ENCODE data around the gene PDE6G. TPM values are rescaled to one million over a fixed set of nuclear protein-coding genes. Genes with fewer than 3 reads are reported as not detected.

The PDE6G gene
- total RNA-seq: not detected in 2 replicates

DNA sequence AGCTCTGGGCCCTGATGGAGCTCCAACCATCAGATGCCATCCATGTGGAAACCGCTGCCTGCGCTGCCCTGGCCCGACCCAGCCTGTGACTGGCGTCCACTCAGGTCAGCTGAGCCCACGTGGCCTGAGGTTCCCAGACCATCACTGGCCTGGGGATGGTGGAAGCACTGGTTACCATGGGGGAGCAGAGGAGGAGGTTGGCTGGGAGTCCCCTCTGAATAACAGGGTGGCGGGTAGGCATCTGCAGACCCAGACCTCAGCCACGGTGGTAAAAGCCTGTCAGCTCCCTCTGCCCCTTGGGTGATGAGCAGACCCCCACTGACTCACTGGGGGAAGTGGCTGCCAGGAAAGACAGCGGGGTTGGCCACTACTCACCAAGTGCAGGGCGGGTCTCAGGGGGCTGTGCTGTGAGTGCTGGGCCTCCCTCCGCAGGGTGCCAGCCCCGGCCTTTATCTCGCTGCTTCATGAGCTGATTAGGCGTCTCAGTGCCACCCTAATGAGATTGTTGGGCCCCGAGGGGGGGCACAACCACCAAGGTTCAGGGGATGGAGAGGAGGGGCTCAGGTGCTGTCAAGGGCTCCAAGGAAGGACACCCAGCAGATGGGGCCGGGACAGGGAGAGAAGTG is at the start of gene PDE6G:
TSS of gene PDE6G (minus strand) at position 425 of the 626 bp plus-strand sequence. CDS start 3,237 bp downstream, outside the sequence.

DNA sequence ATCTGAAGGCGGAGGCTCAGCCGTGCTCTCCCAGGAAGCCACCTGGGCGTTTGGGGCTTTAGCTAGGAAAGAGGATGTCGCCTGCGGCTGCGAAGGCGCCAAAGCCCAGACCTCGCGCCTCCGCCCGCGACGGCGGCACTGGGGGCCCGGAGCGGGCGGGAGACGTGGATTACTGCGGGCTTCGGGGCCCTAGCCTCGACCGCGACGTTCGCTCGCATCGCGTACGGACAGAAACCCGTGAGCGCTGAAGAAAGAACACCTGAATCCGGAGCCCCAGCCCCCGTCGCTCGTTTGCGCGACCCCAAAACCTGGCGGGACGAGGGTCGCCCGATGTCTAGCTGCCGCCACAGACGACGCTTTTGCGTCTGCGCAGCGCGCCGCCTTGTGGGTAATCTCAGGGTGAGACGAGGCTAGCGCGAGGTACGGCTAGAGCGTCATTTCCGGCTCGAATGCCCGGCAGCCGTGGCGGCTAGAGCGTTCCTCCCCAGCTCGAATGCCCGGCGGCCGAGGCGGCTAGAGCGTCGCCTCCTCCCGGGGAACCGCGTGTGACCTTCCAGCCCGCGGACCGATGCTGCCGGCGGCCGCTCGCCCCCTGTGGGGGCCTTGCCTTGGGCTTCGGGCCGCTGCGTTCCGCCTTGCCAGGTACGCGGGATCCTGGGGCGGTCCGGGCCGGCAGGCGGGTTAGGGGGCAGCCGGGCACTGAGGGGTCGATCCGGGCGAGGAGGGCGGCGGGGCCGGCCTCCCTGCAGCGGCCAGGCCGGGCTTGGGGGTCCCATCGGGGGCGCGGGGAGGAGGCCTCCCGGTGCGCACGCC is 46.8 kb upstream of the PDE6G start, which contains the start of gene MRPL12:
TSS of gene MRPL12 (plus strand) at position 434 of the 813 bp plus-strand sequence. CDS start at position 569, 135 bp downstream.

DNA sequence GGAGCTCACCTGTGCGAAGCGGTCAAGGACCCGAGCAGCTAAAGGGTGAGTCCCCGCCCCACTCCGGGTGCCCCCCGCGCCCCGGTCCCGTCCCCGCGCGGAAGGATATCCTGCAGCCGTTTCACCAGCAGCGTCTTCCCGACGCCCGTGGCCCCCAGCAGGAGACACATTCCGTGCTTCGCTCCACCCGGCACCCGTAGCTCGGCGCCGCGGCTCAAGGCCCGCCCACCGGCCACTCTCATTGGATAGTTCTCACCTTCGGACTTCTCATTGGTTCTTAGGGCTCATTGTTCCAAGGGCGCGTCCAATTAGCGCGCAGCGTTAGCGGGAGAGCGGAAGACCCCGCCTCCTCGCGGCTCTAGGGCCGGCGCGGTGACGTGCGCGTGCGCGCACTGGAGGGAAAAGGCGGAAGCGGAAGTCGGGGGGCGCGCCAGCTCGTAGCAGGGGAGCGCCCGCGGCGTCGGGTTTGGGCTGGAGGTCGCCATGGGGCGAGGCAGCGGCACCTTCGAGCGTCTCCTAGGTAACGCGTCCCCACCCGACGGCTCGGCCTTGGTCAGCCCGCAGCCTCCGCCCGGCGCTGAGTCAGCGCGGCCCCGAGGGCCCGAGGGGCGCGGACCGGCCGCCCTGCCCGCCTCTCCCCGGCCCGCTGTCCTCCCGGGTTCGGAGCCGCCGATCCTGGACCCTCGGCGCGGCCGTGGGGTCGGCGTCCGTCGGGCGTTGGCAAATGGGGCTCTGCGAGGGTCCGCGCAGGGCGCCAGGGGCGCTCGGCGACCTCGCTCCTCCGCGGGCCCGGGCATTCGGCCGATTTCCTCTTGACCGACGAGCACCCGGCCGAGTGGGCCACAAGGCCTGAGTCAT is 27.5 kb upstream of the PDE6G start, which contains the start of the genes ARL16 and HGS:
TSS of gene ARL16 (minus strand) at position 214 of the 858 bp plus-strand sequence. CDS start at position 170, 44 bp downstream.
TSS of gene HGS (plus strand) at position 428 of the 858 bp plus-strand sequence. CDS start at position 484, 56 bp downstream.

DNA sequence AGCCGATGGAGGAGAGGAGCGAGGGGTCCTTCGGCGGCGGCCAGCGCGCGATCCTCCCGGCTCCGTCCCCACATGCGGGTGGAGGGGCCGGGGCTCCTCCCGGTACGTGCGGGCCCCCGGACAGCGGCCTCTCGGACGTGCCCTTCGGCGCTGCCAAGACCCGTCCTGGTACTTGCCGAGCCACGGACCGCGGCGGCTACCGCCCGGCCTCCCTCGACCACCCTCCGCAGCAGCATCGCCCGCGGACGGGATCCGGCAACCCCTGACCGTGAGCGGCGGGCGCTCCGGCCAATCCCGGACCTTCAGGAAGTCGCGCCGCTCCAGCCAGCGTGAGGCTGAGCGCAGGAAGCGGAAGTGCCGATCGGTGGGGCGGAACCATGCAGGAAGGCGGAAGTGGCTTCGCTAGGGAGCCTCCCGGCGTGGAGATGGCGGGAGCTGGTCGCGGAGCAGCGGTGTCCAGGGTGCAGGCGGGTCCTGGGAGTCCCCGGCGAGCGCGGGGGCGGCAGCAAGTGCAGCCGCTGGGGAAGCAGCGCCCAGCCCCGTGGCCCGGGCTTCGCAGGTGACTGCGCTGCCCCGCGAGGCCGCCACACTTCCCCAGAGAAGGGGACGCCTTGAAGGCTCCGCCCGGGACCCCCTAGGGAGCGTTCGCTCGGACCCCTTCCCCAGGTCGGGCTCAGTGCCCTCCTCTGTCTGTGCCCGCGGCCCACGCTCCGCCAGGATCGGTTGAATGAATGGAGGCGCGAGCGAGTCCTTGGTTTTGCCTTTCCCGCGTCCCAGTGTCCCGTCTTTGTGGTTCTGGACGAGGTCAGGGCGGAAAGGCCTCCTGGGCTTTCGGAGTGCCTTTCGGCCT is 10.2 kb upstream of the PDE6G start, which contains the start of the genes CCDC137 and OXLD1:
TSS of gene CCDC137 (plus strand) at position 396 of the 850 bp plus-strand sequence. CDS start at position 426, 30 bp downstream.
TSS of gene OXLD1 (minus strand) at position 264 of the 850 bp plus-strand sequence. CDS start at position 236, 28 bp downstream.

DNA sequence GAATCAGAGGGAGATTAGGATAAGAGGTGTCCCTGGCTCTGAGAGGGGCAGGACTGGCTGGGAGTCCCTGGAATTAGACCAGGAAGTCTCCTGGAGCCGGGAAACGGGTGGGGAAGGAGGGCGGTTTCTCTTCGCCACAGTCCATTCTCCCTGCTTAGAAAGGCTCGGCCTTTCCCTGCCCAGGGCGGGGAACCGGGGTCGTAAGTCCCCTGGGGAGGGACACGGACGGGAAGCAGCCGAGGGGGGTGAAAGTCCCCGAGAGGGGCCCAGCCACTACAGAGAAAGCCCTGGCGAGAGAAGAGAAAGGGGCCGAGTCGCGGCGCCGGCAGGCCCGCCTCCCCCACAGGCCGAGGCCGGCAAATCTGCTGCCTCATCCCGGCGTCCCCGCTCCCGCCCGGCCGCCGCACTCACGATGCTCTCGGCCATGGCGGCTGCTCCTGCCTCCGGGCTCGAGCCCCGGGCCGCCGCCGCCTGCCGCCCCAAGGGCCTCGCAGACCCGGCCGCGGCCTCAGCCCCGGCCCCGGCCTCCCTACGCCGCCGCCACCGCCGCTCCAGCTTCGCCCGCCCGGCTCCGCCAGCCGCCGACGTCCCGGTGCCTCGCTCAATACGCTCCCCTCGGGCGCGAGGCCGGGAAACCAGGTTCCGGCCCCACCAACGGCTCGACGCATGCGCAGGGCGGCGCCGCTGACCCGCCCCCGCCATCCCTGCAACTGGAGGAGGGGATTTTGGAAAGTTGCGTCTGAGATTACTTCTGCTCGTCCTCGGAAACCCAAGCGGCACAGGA is 19.6 kb downstream of the PDE6G start, which contains the start of the genes NPLOC4 and TSPAN10:
TSS of gene NPLOC4 (minus strand) at position 608 of the 784 bp plus-strand sequence. CDS start at position 426, 182 bp downstream.
TSS of gene TSPAN10 (plus strand) at position 692 of the 784 bp plus-strand sequence. CDS start 5,217 bp downstream, outside the sequence.

Other genes with a start within 250 kb of the PDE6G start
- gene ACTG1, start 143.7 kb downstream of the PDE6G start, total RNA-seq: 7,251 and 10,875 TPM in 2 replicates
- gene FSCN2, start 128.2 kb downstream of the PDE6G start, total RNA-seq: 1.6 TPM in 1 of 2 replicates, not detected in the other
- gene FAAP100, start 104.2 kb downstream of the PDE6G start, total RNA-seq: 25.3 and 34.7 TPM in 2 replicates
- gene NPLOC4, start 19.4 kb downstream of the PDE6G start, total RNA-seq: 47.5 and 50.4 TPM in 2 replicates
- 0.49 and 0.72 TPM in 2 replicates for gene TSPAN10, start 19.3 kb downstream of the PDE6G start, total RNA-seq
- gene OXLD1, start 10.1 kb upstream of the PDE6G start, total RNA-seq: 52.0 and 55.6 TPM in 2 replicates
- gene CCDC137, start 10.2 kb upstream of the PDE6G start, total RNA-seq: 10.9 and 30.5 TPM in 2 replicates
- 41.5 and 45.0 TPM in 2 replicates for gene ARL16, start 27.3 kb upstream of the PDE6G start, total RNA-seq
- 74.9 and 84.9 TPM in 2 replicates for gene HGS, start 27.5 kb upstream of the PDE6G start, total RNA-seq
- 45.7 and 65.5 TPM in 2 replicates for gene MRPL12, start 46.8 kb upstream of the PDE6G start, total RNA-seq
- 11.8 and 12.3 TPM in 2 replicates for gene SLC25A10, start 55.7 kb upstream of the PDE6G start, total RNA-seq
- gene GCGR, start 147.6 kb upstream of the PDE6G start, total RNA-seq: not detected in 2 replicates
- gene MCRIP1, start 176.7 kb upstream of the PDE6G start, total RNA-seq: 79.1 and 107 TPM in 2 replicates
- not detected in 2 replicates for gene PPP1R27, start 178.5 kb upstream of the PDE6G start, total RNA-seq
- gene P4HB, start 204.0 kb upstream of the PDE6G start, total RNA-seq: 3,334 and 3,459 TPM in 2 replicates
- gene ARHGDIA, start 214.8 kb upstream of the PDE6G start, total RNA-seq: 303 and 339 TPM in 2 replicates
- 55.6 and 108 TPM in 2 replicates for gene ALYREF, start 235.0 kb upstream of the PDE6G start, total RNA-seq
- gene ANAPC11, start 235.2 kb upstream of the PDE6G start, total RNA-seq: 195 and 225 TPM in 2 replicates
- gene NPB, start 245.7 kb upstream of the PDE6G start, total RNA-seq: 6.6 TPM in 1 of 2 replicates, not detected in the other

All from cardiac atrium fibroblast (primary cell).